GM08714 (cell line): ENCODE measurements around the gene MEG3.

Experiments
- H3K4me3 ChIP-seq: fragments of 200-500 bp; sonication (Bioruptor generic); 2 replicates; pipeline ENCODE4 v1.5.1; 2014; ENCODE audit warnings: mild to moderate bottlenecking, low read length, inconsistent platforms
- ZNF274 ChIP-seq: IDR thresholded peaks from 2 replicates; pipeline ENCODE4 v1.6.1; 2012; ENCODE audit warnings: mild to moderate bottlenecking, low read depth, low read length

MEG3 gene

DNA sequence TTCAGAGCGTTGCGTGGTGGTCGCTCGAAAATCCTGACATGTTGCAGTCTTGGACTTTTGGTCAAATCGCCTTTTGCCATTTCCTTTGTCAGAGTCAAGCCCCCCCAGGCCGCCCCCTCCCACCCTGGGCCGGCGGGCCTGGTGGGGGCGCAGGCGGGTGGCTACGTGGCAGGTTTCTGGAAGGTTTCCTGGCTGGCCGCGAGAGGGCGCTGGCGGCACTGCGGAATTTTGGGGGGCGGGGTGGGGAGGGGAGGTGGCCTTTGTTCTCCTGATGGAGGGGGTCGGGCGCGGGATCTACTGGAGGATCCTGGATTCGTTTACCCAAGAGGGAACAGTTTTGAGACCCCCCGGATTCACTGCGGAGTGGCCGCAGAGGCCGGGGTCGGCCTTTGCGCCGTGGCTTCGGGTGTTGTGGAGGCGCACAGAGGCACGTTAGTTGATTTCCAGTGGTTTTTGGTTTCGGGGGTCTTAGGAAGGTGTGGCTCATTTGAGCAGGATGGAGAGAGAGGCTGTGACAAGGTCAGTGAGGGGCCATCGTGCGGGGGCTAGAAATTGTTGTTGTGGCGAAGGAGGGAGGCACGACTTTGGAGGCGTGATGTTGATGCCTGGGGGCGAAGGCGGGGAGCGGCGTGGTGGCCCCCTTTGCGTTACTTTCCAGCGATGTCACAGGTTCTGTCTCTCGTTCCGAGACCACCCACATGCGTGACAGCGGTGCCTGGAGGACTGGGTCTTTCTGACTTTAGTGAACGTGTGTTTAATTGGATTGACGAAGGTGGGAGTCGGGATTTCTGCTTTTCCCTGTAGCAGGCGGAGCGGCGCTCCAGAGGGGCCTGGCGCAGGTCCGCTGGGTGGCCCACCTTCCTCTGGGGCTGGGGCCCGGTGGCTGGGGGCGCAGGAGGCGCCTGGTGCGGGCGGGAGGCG lies 1.4 kb downstream of the MEG3 start:
- no peak for TF ChIP-seq ZNF274

DNA sequence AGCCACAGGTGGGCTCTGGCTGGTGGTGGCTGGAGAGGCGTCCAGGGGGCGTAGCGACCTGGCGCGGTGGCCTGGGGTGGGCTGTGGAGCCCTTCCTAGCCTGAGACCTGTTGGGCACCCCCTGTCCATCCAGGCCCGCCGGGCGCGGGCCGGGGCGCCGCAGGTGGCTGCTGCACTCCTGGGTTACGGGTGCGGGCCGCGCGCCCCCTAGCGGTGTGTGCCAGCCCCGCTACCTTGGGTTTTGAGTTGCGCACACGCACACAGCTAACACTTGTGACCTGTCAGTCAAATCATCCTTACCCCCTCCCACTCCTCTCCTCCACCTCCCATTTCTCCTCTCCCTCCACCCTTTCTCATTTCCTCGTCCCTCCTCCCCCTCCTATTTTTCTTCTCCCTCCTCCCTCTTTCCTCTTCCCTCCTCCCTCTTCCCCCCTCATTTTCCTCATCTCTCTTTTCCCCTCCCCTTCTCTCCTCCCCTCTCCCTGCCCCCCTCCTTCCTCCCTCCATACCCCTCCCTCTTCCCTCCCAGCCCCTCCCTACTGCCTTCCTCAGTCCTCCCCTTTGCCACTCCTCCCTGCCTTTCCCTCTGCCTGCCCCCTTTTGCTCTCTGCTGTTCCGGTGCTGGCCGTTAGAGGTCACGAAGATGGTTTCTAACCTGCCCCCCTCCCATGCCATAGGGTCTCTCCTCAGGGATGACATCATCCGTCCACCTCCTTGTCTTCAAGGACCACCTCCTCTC lies 2.3 kb downstream of the MEG3 start:
- TF ChIP-seq ZNF274: no peak
- H3K4me3 ChIP-seq: no peak overlapping the region

More for the DNA sequence above, 1.4 kb downstream of the MEG3 start:
- H3K4me3 ChIP-seq: no peak overlapping the region

DNA sequence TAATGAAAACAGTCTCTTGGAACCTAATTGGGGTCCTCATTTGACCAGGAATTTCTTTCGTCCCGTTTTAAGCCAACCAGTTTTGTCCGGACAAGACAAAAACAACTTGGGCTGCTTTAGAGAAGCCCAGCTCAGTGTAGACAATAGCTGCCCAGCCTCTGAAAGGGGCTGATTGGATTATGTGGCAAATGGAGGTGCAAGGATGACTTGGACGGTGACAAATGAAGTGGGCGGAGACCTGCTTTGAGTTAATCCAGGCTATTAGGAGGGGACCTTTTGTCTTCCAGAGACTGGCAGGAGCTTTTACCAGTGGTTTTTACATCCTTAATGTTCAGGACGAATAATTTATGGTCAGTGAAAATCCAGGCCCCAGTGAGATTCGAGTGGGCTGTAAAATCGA lies 4.8 kb downstream of the MEG3 start:
- TF ChIP-seq ZNF274: no peak
- no peak overlapping the region for H3K4me3 ChIP-seq

DNA sequence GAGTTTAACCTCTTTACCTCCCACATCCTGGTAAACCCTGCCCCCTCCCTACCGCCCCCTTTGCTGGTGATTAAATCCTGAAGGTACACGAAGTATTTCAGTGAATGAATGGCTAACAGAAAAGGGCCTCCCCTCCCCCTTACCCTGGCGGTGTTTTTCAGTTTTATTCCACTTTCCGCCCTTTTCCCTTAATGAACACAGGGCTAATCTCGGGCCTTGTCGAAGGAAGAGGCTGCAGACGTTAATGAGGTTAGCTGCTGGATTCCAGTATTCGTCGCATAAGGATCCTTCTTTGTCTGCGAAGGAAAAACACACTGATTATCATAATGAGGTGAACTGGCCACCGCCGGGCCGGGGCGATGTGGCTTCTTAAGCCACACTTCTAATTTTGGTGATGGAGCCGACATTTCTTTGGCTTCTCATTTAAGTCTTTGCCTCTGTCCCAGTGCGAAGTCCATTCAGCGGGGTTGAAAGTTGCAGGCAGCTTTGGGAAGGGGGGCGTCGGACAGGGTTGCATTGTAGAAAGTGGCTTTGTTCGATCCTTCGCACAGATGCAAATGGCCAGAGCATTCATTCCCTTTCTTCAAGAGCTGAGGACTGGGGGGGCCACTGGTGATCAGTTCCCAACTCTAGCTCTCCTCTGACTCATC lies 6.5 kb downstream of the MEG3 start:
- H3K4me3 ChIP-seq: no peak overlapping the region
- no peak for TF ChIP-seq ZNF274

DNA sequence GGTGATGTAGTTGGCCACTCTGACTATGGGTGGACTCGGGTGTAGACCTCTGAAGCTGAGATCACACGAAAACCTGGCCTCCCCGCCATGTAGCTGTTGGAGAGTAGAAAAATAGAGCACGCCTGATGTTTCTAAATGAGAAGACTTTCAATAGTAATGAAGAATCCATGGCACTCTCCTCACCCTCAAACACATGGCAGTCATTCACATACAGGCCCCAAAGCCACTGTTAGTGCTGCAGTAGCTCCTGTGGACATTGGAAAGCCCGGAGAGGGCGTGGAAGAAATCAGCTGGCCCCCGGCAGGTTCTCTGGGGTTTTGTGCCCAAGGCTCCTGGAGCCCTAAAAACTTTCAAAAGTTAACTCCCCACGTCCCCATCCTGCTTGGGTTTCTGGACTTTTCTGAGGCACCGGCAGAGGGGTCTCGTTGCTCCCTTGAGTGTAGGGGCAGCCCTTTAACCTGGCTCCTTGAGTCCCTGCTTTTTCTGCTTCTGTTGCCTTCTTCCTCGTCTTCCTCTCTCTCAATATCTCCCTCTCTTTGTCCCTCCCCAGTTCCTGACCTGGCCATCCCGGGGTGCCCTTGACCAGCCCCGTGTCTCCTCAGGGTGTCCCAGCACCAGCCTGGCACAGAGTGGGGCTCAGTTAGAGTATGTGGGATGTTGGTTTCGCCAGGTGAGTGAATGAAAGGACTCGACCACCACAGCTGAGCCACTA lies 8.3 kb downstream of the MEG3 start:
- no peak overlapping the region for H3K4me3 ChIP-seq
- no peak for TF ChIP-seq ZNF274

DNA sequence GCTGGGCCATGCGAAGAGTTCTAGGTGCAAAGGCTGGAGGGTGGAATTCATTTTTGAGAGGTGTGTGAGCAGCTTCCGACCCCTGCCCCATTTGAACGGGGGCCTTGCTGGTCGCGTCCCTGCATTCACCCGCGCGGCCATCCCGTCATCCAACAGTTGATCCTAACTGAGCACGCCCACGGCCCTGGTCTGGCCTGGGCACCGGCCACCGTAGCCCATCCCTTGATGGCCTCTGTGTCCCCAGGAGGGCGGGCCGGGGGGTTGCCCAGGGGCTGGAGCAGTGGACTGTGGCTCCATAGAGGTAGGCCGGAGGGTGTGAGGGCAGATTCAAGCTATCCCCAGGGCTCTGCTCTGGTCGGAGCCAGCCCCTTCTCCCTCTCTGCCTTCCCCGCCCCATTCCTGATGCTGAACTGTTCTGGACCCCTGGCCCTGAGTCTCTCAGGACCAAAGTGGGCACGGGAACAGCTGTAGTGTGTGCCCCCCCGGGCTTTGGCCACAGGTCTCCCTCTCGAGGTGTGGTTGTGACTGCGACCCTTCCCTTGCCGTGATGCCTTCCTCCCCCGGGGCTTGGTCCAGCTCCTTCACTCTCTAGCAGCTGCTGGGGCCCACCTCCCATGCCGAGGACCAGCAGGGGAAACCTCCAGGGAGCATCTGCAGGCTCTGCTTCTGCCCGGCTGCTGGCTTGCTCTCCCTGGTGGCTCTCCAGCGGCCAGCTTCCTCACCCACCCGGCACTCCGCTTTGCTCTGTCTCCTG lies 9.1 kb downstream of the MEG3 start:
- TF ChIP-seq ZNF274: no peak
- H3K4me3 ChIP-seq: no peak overlapping the region

DNA sequence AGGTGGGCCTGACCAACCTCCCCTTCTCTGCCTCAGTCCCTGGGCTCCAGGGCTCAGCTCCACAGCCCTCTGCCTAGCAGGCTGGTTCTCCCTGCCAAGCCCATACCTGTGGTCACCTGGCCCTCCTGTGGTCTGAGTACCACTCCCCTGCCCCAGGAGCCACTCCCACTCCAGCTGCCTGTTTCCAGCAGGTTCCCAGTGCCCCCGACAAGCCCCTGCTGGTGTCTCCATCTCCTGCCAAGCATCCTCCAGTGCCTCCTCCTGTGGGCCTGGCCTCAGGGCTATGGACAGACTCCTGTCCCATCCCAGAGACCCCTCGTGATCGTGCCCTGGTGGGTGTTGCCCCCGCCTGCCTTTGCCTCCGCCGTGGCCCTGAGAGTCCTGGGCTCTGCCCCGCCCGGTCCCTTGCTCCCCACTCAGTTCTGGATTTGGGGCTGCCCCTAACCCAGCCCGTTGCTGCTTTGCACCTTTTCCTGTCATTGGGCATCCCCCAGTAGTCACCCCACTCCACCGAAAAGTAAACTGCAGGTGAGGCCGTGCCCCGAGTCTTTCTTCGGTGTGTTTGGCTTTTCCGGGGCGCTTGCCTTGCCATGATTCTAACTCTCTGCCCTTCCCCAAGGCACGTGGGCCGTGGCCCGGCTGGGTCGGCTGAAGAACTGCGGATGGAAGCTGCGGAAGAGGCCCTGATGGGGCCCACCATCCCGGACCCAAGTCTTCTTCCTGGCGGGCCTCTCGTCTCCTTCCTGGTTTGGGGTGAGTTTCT lies 9.8 kb downstream of the MEG3 start:
- no peak for TF ChIP-seq ZNF274

DNA sequence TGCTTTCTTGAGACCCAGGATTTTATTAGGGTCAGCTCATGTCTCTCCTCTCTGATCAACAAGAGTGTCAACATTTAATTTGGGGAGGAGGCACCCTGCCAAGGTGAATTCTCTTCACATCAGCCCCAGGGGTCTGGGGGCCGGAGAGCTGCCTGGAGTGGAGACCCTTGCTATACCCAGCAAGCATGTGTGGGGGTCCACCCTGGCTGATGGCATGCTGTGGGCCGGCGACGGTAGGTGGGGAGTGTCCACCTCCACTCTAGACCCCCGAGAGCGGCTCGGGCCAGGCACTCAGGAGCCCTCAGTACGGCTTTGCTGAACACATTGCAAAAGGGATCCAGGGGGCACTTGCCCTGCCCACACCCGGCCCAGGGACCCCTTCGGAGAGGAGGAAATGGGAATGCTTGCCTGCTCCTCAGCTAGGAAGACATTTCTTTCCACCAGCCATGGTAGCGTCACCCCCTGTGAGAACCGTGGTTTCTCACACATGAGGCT lies 10.4 kb downstream of the MEG3 start:
- TF ChIP-seq ZNF274: no peak
- no peak overlapping the region for H3K4me3 ChIP-seq

More for the DNA sequence above, 9.8 kb downstream of the MEG3 start:
- no peak overlapping the region for H3K4me3 ChIP-seq

DNA sequence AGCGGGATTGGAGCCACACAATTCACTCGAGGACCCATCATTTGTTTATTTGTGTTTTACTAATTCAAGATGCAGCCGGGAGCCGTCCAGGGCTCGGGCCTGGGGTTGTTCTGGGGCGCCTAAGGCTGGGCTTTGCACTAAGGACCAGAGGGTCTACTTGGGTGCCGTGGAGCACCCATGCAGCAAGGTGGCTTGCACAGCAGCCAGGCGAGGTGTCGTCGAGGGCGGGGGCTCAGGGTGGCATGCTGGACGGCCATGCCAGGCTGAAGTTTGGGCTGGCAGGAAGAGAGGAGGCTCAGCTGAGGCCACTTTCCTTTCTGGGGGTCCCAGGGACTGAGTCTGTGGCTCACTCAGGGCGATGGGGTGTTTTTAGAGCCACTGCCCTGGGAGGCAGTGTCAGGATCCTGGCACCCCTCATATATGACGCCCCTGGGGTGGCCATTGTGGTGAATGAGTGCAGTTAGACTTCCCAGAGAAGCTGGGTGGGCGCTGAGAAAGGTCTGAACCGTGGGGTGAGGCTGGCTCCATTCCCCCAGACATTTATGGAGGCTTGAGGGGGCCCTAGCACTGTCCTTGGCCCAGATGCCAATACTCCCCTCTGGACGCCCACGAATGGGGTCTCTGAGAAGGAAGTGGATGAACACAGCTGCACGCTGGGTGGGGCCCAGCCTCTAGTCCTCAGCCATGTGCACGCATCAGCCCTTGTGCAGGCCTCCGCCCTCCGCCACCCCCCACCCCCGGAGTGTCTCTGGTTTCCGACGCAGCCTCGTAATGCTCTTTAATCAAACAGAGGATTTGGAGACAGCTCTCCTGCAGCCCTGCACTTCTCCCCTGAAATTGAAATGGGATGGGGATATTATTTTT lies 11.3 kb downstream of the MEG3 start:
- TF ChIP-seq ZNF274: no peak
- H3K4me3 ChIP-seq: no peak overlapping the region

DNA sequence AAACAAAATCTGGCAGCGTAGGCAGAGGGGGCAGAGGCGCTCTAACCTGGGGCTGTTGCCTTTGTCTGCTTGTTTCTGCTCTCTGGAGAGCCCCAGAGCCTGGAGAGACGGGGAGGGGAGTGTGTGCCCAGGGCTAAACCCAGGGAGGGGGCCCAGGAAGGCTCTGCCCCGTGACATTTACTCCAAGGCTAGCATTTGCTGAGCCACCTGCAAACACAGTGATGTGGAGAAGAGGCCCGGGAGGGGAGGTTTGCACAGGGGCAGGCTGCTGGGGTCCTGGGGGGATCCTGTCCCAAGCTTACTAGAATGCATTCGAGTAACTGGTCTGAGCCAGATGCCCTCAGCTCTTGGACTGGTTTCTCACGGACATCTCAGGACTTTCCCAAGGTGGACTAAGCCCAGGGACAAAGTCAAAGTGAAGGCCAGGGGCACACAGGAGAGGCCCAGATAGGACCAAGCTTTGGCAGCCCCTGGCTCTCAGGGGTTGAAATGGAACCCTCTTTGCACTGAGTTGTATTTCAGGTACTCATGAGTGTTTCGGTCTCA lies 12.0 kb downstream of the MEG3 start:
- no peak for TF ChIP-seq ZNF274
- no peak overlapping the region for H3K4me3 ChIP-seq
